ENCODE data around the gene EHMT1. TPM values are rescaled to one million over a fixed set of nuclear protein-coding genes. Genes with fewer than 3 reads are reported as not detected.

The EHMT1 gene
- total RNA-seq, 1 donor from 2014 or later: 64.5 TPM

GRCh38 chr9:137788561-137789294, 169.9 kb downstream of the EHMT1 start:
- Histone ChIP-seq H2AFZ (ENCODE audit: low read depth, low read length) (no peak overlapping the region), H3K27ac (ENCODE audit: low read depth, low read length) (no peak overlapping the region), H3K4me1 (ENCODE audit: insufficient read depth, low read length) (peaks cover 6% of the 10 kb centered on the region), H4K20me1 (ENCODE audit: insufficient read depth, low read length) (peaks cover 43% of the 10 kb centered on the region), H3K36me3 (ENCODE audit: insufficient read depth, low read length) (peaks cover 22% of the 10 kb centered on the region), H3K4me3 (ENCODE audit: insufficient read depth, low read depth, low read length) (no peak overlapping the region), H3K9me3 (ENCODE audit: insufficient read depth, low read depth, low read length) (no peaks in the 10 kb centered on the region), H3K9ac (ENCODE audit: low read length) (no peak overlapping the region), H3K27me3 (ENCODE audit: insufficient read depth, low read length) (no peaks in the 10 kb centered on the region), H3K4me2 (ENCODE audit: low read length) (no peak overlapping the region), H3K79me2 (ENCODE audit: insufficient read depth, low read length) (peaks cover 6% of the 10 kb centered on the region)
- TF ChIP-seq CTCF (IDR thresholded peaks at IDR 0.05; ENCODE audit: insufficient read depth, low read depth, low read length): no peak
- TF ChIP-seq EZH2 (IDR thresholded peaks at IDR 0.05; ENCODE audit: insufficient read depth, low read length): no peak
- FAIRE-seq (no peak), DNase-seq (ENCODE audit: low read depth) (no peak)
- Mint-ChIP-seq H3K4me3 (ENCODE audit: unreplicated experiment) (no peak overlapping the region), H3K27ac (ENCODE audit: unreplicated experiment) (no peak overlapping the region), H3K4me1 (ENCODE audit: low read depth, unreplicated experiment) (peaks cover 13% of the 10 kb centered on the region), H3K9me3 (ENCODE audit: unreplicated experiment) (no peaks in the 10 kb centered on the region), H3K27me3 (ENCODE audit: low read depth, unreplicated experiment) (no peaks in the 10 kb centered on the region), H3K36me3 (ENCODE audit: low read depth, unreplicated experiment) (peaks cover 24% of the 10 kb centered on the region)

- Histone ChIP-seq H3K27ac (ENCODE audit: low read depth, low read length) (no peak overlapping the region), H3K4me1 (ENCODE audit: insufficient read depth, low read length) (peaks cover 6% of the 10 kb centered on the region), H3K9me3 (ENCODE audit: insufficient read depth, low read depth, low read length) (no peaks in the 10 kb centered on the region), H2AFZ (ENCODE audit: low read depth, low read length) (no peak overlapping the region), H3K79me2 (ENCODE audit: insufficient read depth, low read length) (peaks cover 6% of the 10 kb centered on the region), H4K20me1 (ENCODE audit: insufficient read depth, low read length) (peaks cover 39% of the 10 kb centered on the region), H3K36me3 (ENCODE audit: insufficient read depth, low read length) (peaks cover 23% of the 10 kb centered on the region), H3K4me3 (ENCODE audit: insufficient read depth, low read depth, low read length) (no peak overlapping the region), H3K4me2 (ENCODE audit: low read length) (no peak overlapping the region), H3K27me3 (ENCODE audit: insufficient read depth, low read length) (no peaks in the 10 kb centered on the region), H3K9ac (ENCODE audit: low read length) (no peak overlapping the region)
- peaks cover 13% of the 10 kb centered on the region for H3K4me1 Mint-ChIP-seq (ENCODE audit: low read depth, unreplicated experiment)
- FAIRE-seq (no peak), DNase-seq (ENCODE audit: low read depth) (no peak)
- H3K36me3 Mint-ChIP-seq (ENCODE audit: low read depth, unreplicated experiment): peaks cover 24% of the 10 kb centered on the region
- TF ChIP-seq CTCF (IDR thresholded peaks at IDR 0.05; ENCODE audit: insufficient read depth, low read depth, low read length) (no peak), EZH2 (IDR thresholded peaks at IDR 0.05; ENCODE audit: insufficient read depth, low read length) (no peak)
- H3K27me3 Mint-ChIP-seq (ENCODE audit: low read depth, unreplicated experiment): no peaks in the 10 kb centered on the region
- no peaks in the 10 kb centered on the region for H3K9me3 Mint-ChIP-seq (ENCODE audit: unreplicated experiment)
- no peak overlapping the region for H3K4me3 Mint-ChIP-seq (ENCODE audit: unreplicated experiment)
- H3K27ac Mint-ChIP-seq (ENCODE audit: unreplicated experiment): no peak overlapping the region
Measured at GRCh38 chr9:137789295-137789895, 170.6 kb downstream of the EHMT1 start.

- Histone ChIP-seq H3K4me2 (ENCODE audit: low read length) (no peak overlapping the region), H3K4me3 (ENCODE audit: insufficient read depth, low read depth, low read length) (no peak overlapping the region), H2AFZ (ENCODE audit: low read depth, low read length) (no peak overlapping the region), H3K9me3 (ENCODE audit: insufficient read depth, low read depth, low read length) (no peaks in the 10 kb centered on the region), H4K20me1 (ENCODE audit: insufficient read depth, low read length) (peaks cover 13% of the 10 kb centered on the region), H3K79me2 (ENCODE audit: insufficient read depth, low read length) (no peaks in the 10 kb centered on the region), H3K4me1 (ENCODE audit: insufficient read depth, low read length) (no peaks in the 10 kb centered on the region), H3K36me3 (ENCODE audit: insufficient read depth, low read length) (peaks cover 28% of the 10 kb centered on the region), H3K9ac (ENCODE audit: low read length) (no peak overlapping the region), H3K27me3 (ENCODE audit: insufficient read depth, low read length) (no peaks in the 10 kb centered on the region), H3K27ac (ENCODE audit: low read depth, low read length) (no peak overlapping the region)
- H3K36me3 Mint-ChIP-seq (ENCODE audit: low read depth, unreplicated experiment): peaks cover 13% of the 10 kb centered on the region
- H3K27ac Mint-ChIP-seq (ENCODE audit: unreplicated experiment): no peak overlapping the region
- no peaks in the 10 kb centered on the region for H3K9me3 Mint-ChIP-seq (ENCODE audit: unreplicated experiment)
- H3K27me3 Mint-ChIP-seq (ENCODE audit: low read depth, unreplicated experiment): no peaks in the 10 kb centered on the region
- TF ChIP-seq CTCF (IDR thresholded peaks at IDR 0.05; ENCODE audit: insufficient read depth, low read depth, low read length) (no peak), EZH2 (IDR thresholded peaks at IDR 0.05; ENCODE audit: insufficient read depth, low read length) (no peak)
- FAIRE-seq: no peak
- H3K4me1 Mint-ChIP-seq (ENCODE audit: low read depth, unreplicated experiment): no peaks in the 10 kb centered on the region
- no peak for DNase-seq (ENCODE audit: low read depth)
- no peak overlapping the region for H3K4me3 Mint-ChIP-seq (ENCODE audit: unreplicated experiment)
Measured at GRCh38 chr9:137791947-137792346, 173.1 kb downstream of the EHMT1 start.

Data from astrocyte (in vitro differentiated cells and primary cell).